GM21528 (cell line): ENCODE results near the gene SMPD1.

Experiments
- ATAC-seq: cut with Tn5 transposase; IDR thresholded peaks from one replicate; pipeline ENCODE4 v1.9.1; 2021; ENCODE audit warnings: mild to moderate bottlenecking, moderate library complexity; ENCODE audit not compliant: unreplicated experiment, low FRiP score

SMPD1 gene

DNA sequence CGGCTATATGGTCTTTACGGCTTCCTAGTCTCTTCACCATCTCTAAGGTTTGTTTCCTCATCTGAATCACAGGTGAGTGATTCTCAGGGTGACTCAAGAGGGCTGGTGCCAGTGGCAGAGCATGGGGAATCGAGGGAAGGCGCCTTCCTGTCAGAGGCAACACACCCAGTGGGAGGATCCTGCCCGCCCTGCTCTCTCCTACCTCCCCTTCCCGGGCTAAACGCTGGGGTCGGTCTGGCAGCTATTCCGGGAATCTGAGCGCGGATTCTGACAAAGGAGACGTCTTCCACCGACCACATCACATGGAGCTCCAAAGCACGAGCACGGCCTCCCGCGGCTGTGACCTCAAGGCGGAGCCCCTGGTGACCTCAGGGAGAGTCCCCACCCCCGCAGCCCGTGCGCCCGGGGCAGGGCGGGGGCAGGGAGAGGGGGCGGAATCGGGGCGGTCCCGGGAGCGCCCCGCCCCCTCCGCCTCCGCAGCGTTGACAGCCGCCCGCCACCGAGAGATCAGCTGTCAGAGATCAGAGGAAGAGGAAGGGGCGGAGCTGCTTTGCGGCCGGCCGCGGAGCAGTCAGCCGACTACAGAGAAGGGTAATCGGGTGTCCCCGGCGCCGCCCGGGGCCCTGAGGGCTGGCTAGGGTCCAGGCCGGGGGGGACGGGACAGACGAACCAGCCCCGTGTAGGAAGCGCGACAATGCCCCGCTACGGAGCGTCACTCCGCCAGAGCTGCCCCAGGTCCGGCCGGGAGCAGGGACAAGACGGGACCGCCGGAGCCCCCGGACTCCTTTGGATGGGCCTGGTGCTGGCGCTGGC is at the start of gene SMPD1:
TSS of gene SMPD1 (plus strand) at position 570 of the 813 bp plus-strand sequence. CDS start at position 695, 125 bp downstream.
- ATAC-seq = peak; percentile 97

DNA sequence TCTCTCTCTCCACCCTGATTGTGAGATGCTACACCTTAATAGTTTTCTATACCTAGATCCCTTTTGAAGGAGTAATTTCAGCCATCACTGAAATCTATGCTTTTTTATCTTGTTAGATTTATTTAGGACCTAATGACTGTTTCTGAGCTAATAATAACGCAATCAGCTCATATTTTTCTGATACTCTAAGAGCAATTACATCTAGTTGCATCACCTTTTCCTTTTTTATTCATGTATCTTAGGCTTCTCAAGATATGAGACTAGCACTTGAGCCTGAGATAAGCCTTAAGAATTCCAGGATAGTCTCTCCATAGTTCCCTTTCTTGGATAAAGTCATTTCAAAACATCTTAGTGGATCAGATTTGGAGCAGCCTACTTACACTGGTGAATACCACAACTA is 44.9 kb upstream of the SMPD1 start:
- no peak for ATAC-seq

DNA sequence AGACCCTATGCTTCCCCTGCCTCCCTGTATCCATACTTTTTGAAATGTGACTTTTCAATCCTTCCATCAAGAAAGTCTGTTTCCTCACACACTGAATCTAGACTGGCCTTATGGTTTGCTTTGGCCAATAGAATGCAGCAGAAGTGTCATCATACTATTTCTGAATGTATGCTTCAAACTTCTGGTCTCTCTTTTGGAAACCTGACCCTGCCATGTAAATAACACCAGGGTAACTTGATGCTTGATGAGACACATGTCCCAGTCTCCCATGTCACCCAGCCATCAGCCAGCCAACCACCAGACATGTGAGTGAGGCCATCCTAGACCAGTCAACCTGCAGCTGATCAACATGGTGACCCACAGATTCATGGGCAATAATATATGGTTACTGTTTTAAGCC is 40.2 kb upstream of the SMPD1 start:
- ATAC-seq = no peak

DNA sequence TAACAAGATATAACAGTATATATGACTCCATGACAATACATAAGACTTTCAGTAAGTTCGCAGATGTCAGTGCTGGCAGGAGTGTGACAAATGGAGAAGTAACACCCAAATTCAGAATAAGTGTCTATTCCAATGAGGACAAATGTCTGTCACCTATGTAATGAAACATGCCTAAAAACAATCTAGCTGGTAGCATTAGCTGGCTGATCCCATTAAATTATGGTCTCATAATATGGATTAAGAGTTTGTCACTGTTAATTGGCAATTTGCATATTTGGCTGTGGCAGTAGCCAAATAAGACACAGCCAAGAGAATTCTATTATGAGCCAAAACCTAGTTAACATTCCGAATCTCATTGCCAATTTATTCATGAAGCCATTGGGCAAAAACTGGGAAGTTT is 39.8 kb upstream of the SMPD1 start:
- ATAC-seq = no peak

DNA sequence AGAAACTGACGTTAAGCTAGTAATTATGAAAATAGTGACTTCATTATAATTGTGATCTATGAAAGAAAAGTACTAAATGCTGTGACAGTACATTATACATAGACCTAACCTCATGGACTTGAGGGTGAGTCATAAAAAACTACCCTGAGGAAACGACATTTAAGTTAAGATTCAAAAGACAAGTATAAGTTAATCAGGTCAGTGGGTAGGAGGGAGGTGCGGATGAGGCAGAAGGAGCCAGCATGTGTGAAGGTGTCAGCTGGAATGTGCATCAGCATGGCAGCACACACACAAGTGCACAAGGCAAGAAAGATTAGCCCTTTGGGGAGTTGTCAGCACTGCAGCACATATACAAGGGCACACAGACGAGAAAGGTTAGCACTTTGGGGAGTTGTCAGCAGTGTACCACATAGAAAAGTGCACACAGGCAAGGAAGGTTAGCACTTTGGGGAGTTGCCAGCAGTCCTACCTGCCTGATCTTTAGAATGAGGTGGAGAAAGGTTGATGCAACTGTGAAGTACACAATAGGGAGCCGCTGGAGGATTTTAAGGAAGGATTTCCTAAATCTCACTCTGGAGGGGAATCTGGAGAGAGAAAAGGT is 38.4 kb upstream of the SMPD1 start:
- ATAC-seq = no peak

DNA sequence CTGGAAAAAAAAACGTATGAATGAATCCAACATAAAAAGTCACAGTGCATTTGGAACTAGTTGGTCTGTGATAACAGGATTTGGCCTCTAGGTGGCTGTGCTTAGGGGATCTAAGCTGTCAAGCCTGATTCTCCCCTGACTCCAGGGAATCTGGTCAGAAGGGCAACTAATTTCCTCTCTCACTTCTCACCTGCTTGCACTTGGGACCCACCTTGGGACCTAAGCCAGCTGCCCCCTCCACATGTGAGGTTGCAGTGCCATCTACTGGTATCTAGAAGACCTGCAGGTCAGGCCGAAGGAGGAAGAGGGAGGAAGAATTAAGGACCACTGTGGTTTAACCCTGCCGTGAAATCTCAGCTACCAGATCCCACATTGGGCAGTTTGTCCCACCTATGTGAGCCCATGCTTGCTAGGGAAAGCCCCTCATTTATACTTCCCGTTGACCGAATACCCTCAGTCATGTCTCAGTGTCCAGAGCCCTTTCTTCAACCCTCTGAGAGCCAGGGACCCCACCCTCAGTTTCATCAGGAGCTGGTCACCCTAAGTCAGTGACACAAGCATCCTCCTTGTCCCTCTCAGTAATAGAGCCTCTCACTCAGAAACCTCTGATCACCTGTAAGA is 36.8 kb upstream of the SMPD1 start:
- ATAC-seq = peak; percentile 76

DNA sequence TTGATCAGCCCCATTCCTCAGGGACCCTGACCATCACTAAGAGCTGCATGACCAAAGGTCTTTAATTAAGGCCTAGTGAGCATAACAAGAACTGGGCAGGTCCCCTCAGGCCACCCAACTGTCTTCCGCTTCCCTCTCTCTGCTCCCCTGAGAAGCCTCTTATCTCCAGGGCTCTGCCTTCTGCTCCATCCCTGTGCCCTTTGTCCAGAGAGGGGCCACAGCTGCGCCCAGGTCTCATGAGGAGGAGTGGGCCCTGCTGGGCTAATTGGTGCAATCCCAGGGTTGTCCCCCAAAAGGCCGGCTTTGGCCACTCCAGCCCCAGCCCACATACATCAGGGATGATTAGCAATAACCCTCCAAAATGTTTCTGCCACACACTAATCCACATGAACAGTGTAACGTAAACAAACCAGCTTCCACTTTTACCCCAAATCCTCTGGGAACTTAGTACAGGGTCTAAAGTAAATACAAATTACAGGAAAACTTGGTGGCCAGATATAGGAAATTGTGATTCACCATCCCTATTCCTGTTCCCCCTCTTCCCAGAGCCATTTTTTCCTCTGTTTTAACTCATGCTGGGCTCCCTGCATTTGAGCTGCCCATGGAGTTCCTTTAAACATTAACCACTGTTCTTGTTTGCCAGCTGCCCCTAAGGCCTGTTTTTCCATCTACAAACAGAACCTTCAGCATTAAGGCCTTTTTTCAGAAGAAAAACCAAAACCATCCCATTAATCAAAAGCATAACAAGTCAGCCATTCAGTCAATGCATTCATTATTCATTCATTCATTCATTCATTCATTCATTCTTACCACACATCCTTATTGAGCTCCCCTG is 35.4 kb upstream of the SMPD1 start:
- no peak for ATAC-seq

DNA sequence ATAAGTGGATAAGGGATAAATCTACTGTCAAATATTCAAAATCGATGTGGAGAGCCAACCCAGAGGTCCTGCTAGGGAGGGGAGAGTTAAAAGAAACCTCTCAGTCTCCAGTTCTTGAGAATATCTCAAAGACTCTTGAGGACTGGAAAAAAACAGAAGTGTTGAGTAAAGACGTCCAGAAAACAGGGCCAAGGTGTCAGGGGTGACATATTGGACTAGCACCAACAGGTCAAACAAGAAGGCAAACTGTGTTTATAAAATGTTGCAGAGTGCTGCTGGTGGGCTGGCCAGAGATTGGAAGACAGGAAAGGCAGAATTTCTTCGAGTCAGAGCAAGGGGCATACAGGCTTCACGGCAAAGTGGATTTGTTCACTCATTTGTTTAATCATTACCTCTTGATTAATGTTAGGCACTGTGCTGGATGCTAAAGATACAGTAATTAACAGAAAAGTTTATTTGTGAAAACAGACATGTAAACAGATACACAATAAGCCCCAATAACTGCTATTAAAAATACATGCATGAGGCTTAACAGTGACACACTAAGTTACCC is 33.7 kb upstream of the SMPD1 start:
- ATAC-seq = no peak

DNA sequence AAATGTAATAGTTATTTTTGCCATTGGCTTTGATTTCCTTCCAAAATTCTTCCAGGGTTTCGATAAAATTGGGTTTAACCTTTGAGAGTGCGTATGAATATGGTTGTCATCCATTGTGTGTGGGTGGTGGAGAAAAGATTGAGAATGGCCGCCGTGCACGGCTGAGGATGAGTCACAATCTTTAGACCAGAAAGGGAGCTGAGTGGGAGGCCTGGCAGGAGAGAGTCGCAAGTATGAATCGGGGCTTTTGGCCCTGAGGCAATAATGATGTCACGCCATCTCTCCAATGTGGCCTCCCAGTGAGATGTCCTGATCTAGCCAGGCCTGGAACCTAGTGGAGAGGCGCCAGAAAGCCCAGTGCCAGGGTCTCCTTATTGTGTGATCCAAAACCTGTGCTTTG is 33.1 kb upstream of the SMPD1 start:
- no peak for ATAC-seq

DNA sequence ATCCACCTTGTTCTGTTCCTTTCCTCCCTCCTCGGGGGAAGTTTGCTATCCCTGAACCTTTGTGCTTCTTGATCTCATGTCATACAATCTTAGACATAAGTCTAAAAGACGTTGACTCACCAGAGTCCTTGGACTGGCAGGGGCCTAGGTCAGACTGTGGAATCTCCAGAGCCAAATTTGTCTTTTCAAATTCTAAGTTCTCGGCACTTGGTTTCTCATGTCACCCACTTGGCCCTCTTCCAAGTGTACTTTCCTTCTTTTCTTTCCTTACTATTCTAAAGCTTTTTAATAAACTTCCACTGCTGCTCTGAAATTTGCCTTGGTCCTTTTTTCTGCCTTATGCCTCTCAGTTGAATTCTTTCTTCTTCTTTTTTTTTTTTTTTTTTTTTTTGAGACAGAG is 30.1 kb upstream of the SMPD1 start:
- ATAC-seq = no peak

DNA sequence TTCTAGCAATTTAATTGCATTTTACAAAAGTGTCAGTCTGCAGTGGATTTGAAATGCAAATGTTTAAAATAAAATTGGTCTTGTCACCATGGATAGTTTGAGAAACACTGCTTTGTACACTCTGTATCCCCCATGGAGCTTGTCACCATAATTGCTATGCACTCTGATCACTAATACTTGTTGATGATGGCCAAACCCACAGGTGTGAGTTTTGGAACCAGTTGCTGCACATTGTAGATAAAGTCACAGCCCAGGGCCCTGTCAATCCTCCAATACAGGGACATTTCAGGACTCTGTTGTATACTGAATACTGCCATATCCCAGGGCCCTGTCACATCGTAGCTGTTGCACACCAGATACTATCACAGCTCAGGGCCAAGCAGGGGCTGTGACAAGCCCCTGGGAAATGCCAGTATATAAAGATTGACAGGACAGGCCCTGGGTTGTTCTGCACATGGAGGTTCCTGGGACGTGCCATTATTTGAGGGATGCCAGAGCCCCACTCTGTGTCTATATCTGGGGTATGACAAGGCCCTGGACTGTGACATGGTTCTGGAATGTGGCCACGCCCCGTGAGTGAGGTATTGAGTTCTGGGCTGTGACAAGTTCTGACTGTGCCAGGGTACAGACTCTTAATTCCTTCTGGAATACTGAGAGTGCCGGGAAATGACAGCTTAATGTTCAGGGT is 27.9 kb upstream of the SMPD1 start:
- ATAC-seq = no peak

DNA sequence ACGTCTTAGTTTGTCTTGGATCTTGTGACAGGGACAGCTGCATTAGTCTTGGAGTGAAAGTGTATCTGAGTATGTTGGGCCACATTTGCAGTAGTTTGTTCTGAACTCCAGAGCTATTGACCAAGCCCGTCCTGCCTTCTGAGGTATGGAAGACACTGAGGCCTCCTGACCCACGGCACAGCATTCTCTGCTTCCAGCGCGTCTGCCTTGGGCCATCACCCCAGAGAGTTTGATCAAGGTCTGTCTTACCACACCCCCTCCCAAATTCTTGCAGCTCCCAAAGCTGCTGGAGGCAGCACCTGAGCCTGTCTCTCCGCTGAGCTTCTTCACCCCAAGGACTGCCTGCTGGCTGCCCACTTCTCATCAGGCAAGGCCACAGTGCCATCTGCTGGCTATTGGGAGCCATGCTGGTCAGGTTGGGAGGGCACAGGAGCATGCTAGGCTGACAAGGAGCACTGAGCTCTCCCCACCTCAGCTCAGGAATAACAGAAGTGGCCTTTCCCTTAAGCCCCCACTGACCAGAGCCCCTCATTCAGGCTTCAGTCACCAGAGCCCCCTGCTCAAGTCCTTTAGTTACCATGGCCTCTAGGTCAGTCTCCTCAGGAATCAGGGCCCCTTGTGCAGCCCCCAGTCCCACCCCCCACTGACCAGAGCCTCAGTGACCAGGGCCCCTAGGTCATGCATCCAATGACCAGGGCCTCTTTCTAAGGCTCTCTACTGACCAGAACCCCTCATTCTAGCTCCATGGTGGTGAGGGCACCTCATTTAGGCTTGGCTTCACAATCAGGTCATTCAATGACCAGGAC is 27.2 kb upstream of the SMPD1 start:
- peak; percentile 95 for ATAC-seq

DNA sequence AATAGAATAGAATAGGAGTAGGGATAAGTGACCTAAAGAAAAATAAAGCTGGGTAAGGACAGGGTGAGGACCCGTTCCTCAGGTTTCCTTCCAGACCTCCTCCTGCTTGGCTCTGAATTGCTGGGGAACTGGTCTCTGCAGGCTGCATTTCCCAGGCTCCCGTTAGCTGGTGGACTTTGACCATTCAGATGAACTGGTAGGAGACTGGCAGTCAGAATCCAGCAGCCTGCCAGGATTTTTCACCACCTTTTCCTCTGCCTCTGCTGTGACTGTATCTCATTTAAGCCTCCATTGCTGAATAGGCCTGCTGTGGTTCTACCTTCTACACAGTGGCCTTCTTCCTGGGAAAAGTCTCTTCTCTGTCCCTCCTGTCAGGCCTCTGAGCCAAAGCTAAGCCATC is 24.6 kb upstream of the SMPD1 start:
- no peak for ATAC-seq

DNA sequence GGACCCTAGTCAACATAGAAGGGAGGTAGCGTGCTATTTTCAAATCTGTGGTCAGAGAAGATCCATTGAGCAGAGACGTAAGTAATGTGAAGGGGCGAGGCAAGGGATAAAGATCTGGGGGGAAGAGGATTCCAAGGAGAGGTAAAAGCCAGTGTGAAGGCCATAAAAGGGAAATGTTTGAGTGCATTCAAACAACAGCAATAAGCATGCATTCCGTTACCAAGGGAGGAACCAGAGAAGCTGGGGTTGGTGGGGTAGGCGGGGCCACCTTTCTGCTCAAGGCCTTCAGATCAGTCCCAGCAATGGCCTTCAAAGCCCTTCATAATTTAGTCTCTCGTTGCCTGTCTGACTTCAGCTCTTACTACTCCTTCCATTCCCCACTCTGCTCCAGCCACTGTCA is 18.4 kb upstream of the SMPD1 start:
- ATAC-seq = no peak

DNA sequence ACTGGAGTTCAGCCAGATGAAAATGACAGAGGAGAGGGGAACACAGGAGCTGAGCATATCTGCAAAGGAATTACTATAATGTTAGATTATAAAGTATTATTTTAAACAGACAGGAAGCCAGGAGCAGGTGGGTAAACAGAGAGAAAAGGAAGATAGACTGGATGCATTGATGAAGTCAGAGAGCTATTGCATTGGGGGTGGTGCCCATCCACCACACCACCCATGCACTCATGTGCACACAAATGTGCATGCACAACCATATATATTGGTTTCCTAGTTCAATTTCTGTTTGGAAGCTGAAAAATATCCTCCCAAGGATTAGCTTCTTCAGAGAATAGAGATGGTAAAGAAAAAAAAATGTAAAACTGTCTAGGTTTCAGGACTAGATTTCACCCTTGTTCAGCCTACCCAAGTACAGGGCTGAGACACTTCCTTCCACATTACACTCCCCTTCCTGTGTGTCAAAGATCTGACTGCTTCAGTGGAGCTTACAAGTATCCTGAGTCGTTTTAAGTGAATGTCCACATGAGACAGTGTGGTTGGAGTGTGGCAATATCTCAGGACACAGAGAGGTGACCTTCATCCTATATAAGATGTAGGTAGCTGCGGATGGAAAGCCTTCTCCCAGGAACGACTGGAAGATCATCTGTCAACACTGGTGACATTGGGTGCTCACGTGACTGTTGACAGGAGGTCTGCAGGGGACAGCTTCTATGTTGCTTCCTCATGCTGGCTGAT is 12.2 kb upstream of the SMPD1 start:
- no peak for ATAC-seq

DNA sequence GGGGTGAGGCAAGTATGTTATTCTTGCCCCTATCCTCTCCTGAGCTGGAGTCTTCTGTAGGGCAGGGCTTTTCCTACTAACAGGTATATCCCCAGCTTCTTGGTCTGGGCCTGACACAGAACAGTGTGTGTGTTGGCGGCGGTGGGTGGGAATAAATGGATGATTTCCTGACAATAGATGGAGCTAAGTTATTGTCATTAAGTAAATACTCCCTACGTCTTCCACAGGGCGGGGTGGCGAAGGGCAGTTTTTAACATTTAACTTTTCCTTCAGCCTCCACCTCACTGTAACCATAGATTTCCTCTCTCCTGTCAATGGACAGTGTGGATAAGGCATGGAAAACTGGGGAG is 11.7 kb upstream of the SMPD1 start:
- no peak for ATAC-seq

DNA sequence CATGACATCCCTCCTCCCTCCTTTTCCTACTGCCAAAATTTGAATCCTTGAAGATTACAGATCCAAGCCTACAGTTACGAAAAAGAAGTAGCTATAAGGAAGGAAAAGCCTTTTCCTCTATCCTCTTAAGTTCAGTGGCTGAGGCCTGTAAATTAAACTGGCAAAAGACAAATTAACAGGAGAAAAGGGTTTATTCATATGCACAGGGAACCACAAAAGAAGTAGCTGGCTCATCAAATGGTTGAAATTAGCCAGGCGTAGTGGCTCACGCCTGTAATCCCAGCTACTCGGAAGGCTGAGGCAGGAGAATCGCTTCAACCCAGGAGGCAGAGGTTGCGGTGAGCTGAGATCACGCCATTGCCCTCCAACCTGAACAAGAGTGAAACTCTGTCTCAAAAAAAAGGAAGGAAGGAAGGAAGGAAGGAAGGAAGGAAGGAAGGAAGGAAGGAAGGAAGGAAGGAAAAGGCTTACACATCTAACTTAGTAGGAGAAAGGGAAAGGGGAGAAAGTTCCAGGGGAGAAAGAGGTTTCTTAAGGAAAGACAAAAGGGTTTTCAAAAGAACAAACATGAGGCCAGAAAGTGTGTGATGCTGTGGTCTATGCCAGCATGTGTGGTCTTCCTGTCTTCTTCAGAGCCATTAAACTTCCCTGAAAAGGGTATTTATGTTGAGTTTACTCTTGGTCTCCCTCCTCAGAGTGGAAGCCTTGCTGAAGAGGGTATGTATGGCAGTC is 5.1 kb upstream of the SMPD1 start:
- ATAC-seq = no peak
